HG03520 (cell line): ENCODE results near the gene CCDC197.
A peak's percentile ranks its signal among the peaks of the same experiment; 100 is the strongest.

ENCODE experiments used
- ATAC-seq: cut with Tn5 transposase; IDR thresholded peaks from one replicate; pipeline ENCODE4 v1.9.1; 2021; ENCODE audit warnings: mild to moderate bottlenecking, moderate library complexity; ENCODE audit not compliant: unreplicated experiment

Gene CCDC197

DNA sequence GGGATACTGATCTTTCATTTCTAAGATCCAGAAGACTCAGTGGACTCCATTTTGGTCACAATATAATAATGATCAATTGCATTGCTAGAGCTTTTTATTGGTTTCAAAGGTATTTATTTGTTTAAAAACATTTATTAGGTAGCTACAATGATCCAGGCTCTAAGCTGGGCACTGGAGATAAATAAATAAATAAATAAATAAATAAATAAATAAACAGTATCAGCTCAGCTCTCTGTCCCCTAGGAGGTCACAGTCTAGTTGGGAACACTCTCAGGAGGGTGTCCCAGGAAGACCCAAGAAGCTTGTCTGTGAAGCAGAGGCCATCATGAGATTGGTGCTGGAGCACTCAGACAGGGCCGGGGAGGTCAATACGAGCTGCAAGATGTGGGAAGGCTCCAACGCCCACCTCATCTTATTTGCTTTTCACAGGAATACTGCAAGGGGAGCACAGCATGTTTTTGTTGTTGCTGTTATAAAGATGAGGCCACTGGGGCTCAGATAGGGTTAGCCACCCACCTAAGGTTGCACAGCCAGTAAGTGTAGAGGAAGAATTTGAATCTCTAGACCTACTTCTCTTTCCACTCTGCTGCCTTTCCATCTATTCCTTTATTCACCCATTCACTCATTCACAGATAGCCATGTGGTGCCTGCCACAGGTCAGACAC, 36.2 kb upstream of the CCDC197 start:
- no peak for ATAC-seq

GRCh38 chr14:93961620-93962019, 35.5 kb upstream of the CCDC197 start:
- ATAC-seq = no peak

DNA sequence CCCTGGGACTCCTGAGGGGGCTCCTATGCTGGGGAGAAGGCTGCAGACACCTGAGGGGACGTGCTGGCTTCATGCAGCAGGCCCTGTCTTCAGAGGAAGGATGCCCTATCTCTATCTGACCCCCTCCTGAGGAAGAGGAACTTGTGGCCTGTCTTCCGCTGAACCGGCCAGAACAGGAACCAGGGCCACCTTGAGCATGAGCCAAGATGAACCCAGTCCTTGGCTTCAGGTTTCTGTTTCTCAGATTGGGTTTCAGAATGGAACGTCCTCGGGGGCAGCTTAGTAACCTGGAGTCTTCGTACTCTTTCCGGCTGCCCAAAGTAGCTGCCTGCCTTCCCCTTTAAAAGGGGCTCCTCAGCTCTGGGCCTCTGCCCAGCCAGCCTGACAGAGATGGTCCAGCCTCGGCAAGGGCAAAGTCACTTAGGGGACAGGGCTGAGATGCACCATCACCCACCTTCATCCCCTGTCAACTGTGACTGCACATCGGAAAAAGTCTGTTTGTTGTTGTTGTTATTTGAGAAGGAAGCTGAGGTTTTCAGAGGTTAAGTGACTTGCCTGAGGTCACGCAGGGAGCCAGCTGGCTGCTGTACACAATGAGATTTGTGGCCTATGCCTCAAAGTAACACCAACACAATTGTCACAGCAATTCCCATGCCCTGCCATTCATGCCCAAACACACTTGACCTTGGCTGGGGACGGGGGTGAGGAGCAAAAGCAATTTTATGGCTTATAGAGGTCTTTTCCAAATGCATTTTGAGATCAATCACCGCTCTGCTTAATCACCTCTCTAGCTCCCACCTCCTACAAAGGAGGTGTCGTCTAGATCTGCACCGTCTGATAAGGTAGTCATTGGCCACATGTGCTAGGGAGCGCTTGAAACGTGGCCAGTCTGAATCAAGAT, 34.1 kb upstream of the CCDC197 start:
- peak; percentile 36 for ATAC-seq

DNA sequence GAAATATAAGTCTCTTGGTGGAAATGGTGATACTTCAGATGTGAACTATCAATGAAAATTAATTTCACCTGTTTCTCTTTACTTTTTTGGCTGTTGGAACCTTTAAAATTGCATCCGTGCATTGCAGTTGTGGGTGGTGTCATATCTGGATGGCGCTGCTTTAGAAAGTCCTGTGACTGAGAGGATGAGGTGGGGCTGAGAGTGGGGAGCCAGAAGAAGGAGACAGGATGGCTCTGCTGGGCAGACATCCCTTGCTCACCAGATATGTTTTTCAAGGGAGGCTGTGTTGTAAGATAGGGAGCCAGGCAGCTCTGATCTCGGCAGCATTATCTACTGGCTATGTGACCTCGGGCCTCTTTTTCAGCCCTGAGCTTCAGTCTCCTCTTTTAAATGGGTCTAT, 33.4 kb upstream of the CCDC197 start:
- ATAC-seq = no peak

GRCh38 chr14:93964281-93964680, 32.8 kb upstream of the CCDC197 start:
- no peak for ATAC-seq

DNA sequence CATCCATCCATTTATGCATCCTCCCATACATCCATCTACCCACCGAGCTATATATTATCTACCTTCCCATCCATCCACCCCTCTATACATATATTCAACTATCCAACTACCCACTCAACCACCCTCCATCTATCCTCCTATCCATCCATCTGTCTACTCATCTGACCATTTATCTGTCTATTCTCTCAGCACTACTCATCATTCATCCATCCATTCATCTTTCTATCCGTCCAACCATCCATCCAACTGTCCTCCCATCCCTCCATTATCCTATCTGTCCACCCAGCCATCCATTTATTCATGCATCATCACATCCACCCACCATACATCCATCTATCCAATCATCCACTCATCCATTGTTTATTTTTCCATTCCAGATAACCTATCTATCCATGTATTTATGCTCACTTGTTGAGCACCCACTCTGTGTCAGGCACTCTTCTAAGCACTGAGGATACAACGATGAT, 32.2 kb upstream of the CCDC197 start:
- ATAC-seq = no peak

- ATAC-seq = no peak
Observed at GRCh38 chr14:93965287-93965821, 31.7 kb upstream of the CCDC197 start.

DNA sequence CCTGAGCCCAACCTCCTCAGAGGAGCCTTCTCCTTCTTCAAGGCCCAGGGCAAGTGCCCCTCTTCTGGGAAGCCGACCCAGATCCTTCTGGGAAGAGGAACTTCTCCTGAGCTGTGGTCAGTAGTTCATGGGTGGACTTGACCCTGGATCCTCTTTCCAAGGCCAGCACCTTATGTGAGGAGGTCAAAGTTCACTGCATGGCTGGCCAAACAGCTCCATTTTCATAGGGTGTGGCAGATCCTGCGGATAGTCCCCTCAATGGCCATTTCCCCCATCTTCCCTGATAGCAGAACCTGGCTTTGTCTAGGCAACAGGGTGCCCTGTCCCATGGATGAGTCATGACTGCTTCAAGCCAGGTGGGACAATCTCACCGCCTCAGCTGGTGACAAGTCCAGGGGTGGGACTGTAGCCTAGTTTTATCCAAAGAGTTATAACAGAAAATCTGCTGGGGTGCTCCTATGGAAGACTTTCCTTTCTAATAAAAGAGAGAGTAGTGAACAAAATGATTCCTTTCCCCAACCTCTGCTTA, 31.1 kb upstream of the CCDC197 start:
- no peak for ATAC-seq

- peak; percentile 39 for ATAC-seq
Observed at GRCh38 chr14:93967637-93968250, 29.4 kb upstream of the CCDC197 start.

- ATAC-seq = no peak
Observed at GRCh38 chr14:93969082-93969828, 27.8 kb upstream of the CCDC197 start.

DNA sequence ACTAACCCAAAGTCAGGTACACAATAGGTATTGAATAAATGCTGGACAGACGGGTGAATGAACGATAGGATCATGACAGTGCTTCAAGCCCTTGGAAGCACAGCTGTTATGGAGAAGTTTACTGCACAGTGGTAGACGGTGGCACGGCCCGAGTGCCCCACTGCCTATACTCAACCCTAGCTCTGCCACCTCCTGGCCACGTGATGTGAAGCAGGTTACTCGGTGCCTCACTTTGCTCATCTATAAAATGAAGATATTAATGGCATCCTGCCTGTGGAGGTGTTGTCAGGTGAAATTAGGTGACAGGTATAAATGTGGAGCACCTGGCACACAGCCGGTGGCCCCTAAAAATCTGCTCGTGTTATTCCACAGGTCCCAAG, 26.5 kb upstream of the CCDC197 start:
- ATAC-seq = no peak

GRCh38 chr14:93970965-93971634, 26.0 kb upstream of the CCDC197 start:
- peak; percentile 33 for ATAC-seq

GRCh38 chr14:93971635-93972027, 25.5 kb upstream of the CCDC197 start:
- no peak for ATAC-seq

DNA sequence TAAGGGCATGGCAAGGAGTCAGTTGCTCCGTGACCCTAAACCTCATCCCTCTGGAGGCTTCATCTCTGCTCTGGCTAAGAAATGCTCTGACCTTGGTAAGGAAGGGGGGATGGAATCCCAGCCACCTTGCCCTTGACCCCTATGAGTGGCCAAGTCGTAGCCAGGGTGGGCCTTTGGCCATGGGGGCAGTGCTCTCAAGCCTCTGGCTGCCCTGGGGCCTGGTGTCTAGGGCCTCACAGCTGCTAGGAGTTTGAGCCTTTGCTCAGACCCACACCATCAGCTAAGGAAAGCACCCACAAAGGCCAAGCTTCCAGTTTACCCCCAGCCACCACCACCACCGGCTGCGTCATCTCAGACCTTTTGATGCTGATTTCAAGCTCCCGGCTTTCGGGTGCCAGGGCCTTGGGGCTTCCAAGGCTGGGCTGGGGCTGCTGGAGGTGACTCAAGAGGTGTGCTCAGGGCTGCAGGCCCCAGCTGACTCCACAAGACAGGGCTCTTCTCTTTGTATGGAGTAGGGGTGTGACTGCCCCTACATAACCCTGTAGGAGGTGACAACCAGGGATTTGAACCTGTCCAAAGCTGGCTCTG, 24.4 kb upstream of the CCDC197 start:
- no peak for ATAC-seq

GRCh38 chr14:93973607-93974006, 23.5 kb upstream of the CCDC197 start:
- no peak for ATAC-seq

- ATAC-seq = no peak
Observed at GRCh38 chr14:93974299-93974698, 22.8 kb upstream of the CCDC197 start.

DNA sequence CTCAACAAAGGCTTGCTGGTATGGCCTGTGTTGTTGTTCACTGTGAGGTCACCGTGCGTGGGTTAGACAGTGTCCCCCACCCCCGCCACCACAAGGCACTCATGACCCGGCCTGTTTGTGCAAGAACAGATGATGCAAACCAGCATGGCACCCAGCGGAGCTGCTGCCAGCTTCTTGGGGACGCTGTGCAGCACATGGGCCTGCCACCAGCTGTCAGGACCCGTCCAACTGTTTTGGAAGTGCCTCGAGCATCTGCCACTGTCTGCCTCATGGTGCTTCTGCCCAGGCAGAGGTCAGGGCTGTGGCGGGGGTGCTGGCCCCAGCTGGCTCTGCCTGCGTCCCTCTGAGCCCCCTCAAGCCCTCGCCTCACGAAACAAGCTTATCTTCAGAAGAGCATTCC, 22.3 kb upstream of the CCDC197 start:
- no peak for ATAC-seq

DNA sequence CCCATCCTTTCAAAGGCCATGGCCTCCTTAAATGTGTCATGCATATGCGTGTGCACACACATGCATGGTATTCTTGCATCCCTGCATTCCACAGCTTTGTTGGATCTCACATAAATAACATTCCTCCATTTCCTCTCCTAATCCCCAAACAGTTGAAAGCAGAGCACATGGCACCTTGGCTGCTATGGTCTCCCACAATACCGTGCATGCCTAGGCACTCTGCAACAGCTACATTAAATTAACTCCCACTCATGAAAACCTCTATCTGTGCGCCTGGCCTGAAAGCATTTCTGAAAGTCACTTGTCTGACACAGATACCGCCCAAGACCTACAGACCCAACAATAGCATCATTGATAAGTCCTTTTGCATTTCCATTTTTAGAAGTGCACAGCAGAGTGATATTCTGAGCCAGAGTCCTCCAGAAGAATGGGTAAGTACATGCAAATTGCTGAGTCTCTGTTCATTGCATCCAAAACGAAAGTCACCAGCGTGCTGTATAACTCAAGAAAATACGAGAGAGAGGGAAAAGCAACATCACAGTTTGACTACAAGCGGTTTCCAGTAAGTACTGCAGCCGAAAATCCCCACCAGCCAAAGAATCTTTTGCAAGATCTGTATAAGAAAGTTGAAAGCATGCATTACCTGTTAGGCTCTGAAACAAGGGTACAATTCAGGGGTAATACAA, 21.2 kb upstream of the CCDC197 start:
- ATAC-seq = peak; percentile 52

GRCh38 chr14:93976477-93977057, 20.5 kb upstream of the CCDC197 start, which contains the start of gene ASB2:
Gene ASB2 (minus strand): TSS chr14:93976570. CDS start chr14:93964539, 12,031 bp downstream.
- peak; percentile 4 for ATAC-seq
